Hepatocyte (in vitro differentiated cells): ENCODE measurements around the gene EXOSC7.

ENCODE experiments used
- EZH2 ChIP-seq: fragments of 200-600 bp; sonication (generic); IDR thresholded peaks from 2 replicates; pipeline ENCODE4 v1.6.1; 2016; ENCODE audit warnings: antibody characterized with exemption, mild to moderate bottlenecking, borderline replicate concordance
- EZH2phosphoT487 ChIP-seq: fragments of 200-600 bp; sonication (generic); IDR thresholded peaks from one replicate; pipeline ENCODE4 v1.6.1; 2018; ENCODE audit warnings: antibody characterized with exemption, mild to moderate bottlenecking, low read depth, moderate library complexity; ENCODE audit not compliant: unreplicated experiment, severe bottlenecking
- TF ChIP-seq, protein P1 (sequence below): fragments of 200-600 bp; sonication (generic); IDR thresholded peaks from 2 replicates; pipeline ENCODE4 v1.5.1; 2016; ENCODE audit warnings: antibody characterized with exemption, mild to moderate bottlenecking; ENCODE audit not compliant: poor library complexity

DNA sequence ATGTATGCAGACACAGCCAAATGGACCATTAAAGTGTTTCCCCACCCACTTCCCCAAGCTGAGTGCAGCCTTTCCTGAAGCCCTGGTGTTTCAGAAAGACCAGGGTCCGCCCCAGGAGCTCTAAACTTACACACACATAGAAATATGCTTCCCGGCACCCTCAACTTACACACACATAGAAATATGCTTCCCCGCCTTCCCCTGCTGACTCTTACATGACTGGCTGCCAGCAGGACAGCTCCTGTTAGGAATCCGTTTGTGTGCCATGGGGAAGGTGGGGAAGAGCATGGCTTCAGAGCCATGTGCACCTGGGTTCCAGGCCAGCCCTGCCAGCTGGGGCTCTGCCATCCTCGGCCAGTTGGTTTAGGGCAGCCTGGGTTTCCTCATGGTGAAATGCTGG lies 53.6 kb downstream of the EXOSC7 start:
- TF ChIP-seq, protein P1, sequence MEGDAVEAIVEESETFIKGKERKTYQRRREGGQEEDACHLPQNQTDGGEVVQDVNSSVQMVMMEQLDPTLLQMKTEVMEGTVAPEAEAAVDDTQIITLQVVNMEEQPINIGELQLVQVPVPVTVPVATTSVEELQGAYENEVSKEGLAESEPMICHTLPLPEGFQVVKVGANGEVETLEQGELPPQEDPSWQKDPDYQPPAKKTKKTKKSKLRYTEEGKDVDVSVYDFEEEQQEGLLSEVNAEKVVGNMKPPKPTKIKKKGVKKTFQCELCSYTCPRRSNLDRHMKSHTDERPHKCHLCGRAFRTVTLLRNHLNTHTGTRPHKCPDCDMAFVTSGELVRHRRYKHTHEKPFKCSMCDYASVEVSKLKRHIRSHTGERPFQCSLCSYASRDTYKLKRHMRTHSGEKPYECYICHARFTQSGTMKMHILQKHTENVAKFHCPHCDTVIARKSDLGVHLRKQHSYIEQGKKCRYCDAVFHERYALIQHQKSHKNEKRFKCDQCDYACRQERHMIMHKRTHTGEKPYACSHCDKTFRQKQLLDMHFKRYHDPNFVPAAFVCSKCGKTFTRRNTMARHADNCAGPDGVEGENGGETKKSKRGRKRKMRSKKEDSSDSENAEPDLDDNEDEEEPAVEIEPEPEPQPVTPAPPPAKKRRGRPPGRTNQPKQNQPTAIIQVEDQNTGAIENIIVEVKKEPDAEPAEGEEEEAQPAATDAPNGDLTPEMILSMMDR = no peak
- TF ChIP-seq EZH2phosphoT487 = no peak
- TF ChIP-seq EZH2 = no peak
